HG03460 (cell line): ENCODE measurements around the gene MIEN1.
"Not testable (repeated sequence)": the region's sequence is repeated elsewhere in the genome, so short reads cannot be mapped to it uniquely, and the experiment has no call there.

Experiments used
- ATAC-seq: cut with Tn5 transposase; IDR thresholded peaks from one replicate; pipeline ENCODE4 v1.9.1; 2021; ENCODE audit not compliant: unreplicated experiment

Gene MIEN1

DNA sequence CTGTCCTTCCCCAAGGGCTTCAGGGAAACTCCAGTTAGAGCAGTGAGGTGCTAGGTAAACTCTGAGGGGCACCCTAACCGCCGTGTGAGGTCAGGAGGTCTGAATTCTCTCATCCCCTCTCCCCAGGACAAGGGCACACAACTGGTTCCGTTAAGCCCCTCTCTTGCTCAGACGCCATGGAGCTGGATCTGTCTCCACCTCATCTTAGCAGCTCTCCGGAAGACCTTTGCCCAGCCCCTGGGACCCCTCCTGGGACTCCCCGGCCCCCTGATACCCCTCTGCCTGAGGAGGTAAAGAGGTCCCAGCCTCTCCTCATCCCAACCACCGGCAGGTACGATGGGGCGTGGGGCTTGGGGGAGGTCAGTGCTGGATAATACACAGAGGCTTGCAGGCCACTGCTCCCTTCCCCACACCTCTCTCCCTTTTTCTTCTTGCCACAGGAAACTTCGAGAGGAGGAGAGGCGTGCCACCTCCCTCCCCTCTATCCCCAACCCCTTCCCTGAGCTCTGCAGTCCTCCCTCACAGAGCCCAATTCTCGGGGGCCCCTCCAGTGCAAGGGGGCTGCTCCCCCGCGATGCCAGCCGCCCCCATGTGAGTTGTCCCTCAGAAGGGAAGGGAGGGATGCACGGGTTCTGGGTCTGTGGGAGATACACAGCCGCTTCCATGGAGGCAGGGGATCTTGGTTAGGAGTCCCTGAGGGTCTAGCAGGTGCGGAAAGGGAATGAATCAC lies 12.0 kb upstream of the MIEN1 start:
- ATAC-seq, result no peak

- no peak for ATAC-seq
These were observed 10.2 kb upstream of the MIEN1 start for GRCh38 chr17:39740357-39741111.

- ATAC-seq, result no peak
These were observed 9.6 kb upstream of the MIEN1 start for GRCh38 chr17:39739885-39740356.

GRCh38 chr17:39738983-39739884 lies 8.9 kb upstream of the MIEN1 start:
- no peak for ATAC-seq

DNA sequence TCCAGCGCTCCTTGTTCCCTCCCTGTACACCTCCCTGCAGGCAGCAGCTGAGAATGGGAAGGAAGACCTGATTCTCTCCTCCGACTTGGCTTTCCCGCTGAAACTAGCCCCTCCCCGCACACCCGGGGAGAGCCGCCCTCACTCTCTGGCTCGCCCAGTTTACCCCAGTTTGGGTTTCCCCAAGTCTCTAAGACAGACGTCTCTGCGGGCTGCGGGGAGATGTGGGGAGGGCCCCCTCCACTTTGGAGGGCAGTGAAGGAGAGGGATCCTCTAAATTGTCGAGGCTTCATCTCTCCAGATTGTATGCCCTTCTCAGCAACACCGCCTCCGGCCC lies 8.2 kb upstream of the MIEN1 start:
- ATAC-seq, result no peak

DNA sequence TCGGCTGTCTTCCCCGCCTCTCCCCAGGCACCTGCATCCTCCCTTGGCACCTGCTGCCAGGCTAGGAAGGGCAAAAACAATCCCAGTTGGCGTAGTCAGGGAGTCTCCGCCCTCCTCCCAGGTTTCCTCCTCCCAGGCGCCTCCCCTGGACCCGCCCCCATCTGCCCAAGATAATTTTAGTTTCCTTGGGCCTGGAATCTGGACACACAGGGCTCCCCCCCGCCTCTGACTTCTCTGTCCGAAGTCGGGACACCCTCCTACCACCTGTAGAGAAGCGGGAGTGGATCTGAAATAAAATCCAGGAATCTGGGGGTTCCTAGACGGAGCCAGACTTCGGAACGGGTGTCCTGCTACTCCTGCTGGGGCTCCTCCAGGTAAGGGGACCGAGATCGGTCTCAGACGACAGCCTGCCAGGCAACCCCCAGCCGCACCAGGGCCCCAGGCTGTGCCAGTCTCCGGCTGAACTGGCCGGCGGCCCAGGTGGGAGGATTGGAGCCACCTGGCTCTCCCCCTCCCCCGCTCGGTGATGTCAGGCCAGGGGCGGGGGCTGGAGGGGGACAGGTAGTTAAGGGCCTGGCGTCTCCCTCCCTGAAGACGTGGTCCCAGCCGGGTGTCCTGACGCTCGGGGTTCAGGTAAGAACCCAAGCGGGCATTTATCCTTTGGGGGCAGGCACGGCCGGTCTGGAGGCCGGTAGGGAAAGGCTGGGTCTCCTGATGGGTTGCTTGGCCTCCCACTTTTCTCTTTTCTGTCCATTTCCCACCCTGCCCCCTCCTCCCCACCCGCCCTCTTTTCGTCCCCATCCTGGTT lies 7.6 kb upstream of the MIEN1 start, which contains the start of gene GRB7:
GRB7 (plus strand) TSS at position 179 of the 808 bp plus-strand sequence. CDS start 4,364 bp downstream, outside the sequence.
- ATAC-seq, result no peak

- ATAC-seq, result no peak
These were observed 7.0 kb upstream of the MIEN1 start for GRCh38 chr17:39737206-39737759.

DNA sequence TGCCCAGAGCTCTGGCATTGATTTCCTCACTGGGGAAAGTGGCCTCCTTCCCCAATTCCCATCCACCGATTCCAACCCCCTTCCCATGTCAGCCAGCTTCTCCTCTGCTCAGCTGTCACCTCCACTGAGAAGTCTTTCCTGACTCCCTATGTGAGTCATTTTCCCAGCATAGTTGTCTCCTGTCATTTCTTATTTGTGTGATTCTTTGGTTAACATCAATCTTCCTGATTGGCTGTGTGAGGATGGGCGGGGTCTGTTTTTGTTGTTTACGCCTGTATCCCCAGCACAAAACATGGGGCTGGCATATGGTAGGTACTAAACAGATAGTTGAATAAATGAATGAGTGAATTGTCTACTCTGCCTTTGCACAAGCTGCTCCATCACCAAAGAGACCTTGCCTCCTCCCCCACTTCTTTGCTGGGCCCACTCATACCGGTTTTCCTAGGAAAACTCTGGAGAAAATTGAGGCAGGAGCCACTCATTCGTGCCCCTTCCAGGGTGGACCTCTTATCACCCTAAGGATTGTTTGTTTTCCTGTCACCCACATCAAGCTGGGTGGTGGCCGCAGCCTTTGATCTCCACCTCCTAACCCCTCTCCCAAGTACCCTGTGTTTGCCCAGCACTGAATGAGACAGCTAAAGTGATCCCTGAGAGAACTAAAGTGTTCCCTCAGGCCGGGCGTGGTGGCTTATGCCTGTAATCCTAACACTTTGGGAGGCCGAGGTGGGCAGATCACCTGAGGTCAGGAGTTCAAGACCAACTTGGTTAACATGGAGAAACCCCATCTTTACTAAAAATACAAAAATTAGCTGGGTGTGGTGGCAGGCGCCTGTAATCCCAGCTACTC lies 6.2 kb upstream of the MIEN1 start:
- ATAC-seq, result no peak

GRCh38 chr17:39735882-39736281 lies 5.5 kb upstream of the MIEN1 start:
- ATAC-seq, result no peak

DNA sequence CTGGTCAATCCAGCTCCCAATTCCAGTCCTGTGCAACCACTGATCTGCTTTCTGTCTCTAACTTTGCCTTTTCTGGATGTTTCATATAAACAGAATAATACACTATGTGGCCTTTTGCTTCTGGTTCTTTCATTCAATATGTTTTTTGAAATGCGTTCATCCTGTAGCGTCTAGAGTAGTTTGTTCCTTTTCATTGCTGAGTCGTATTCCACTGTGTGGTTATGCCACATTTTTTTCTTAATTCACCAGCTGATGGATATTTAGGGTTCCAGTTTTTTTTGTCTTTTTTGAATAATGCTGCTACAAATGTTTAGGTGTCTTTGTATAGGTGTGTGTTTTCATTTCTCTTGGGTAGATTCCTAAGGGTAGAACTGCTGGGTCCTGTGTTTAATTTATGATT lies 2.3 kb upstream of the MIEN1 start:
- ATAC-seq, result no peak

DNA sequence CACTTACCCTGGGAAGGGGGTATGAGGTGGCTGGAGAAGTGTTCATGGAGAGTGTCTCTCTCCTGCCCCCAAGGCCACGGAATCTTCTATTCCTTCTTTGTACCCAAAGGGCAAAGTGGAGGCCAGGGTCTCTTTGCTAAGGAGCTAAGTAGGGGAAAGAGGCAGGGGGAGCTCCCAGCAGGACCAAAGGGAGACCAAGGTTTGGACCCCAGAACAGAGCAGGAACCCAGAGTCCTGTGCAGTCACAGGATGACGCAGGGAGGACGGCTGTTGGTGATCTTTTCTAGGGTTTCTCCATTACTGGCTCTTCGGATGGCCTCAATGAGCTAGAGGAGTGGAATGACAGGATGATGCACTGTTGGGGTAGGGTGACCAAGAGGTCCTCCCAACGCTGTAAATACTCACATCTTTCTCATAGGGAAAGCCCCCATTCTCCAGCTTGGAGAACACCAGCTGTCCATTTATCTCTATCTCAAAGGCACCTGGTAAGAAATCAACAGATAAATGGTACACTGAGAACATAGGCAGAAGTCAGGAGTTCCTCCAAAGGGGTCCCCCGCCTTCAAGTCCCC lies 966 bp downstream of the MIEN1 start:
- ATAC-seq, result no peak

- no peak for ATAC-seq
These were observed 2.8 kb downstream of the MIEN1 start for GRCh38 chr17:39727556-39727955.

DNA sequence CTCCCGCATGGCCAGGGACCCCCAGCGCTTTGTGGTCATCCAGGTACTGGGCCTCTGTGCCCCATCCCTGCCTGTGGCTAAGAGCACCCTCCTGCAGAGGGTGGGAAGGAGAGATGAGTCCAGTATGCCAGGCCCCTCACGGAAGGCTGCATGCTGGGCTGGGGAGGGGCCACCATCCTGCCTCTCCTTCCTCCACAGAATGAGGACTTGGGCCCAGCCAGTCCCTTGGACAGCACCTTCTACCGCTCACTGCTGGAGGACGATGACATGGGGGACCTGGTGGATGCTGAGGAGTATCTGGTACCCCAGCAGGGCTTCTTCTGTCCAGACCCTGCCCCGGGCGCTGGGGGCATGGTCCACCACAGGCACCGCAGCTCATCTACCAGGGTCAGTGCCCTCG lies 3.7 kb downstream of the MIEN1 start:
- ATAC-seq, result no peak

- not testable (repeated sequence) for ATAC-seq
These were observed 4.4 kb downstream of the MIEN1 start for GRCh38 chr17:39725923-39726322.

DNA sequence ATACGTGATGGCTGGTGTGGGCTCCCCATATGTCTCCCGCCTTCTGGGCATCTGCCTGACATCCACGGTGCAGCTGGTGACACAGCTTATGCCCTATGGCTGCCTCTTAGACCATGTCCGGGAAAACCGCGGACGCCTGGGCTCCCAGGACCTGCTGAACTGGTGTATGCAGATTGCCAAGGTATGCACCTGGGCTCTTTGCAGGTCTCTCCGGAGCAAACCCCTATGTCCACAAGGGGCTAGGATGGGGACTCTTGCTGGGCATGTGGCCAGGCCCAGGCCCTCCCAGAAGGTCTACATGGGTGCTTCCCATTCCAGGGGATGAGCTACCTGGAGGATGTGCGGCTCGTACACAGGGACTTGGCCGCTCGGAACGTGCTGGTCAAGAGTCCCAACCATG lies 5.6 kb downstream of the MIEN1 start:
- no peak for ATAC-seq

- ATAC-seq, result no peak
These were observed 7.1 kb downstream of the MIEN1 start for GRCh38 chr17:39722965-39723848.

GRCh38 chr17:39722104-39722503 lies 8.2 kb downstream of the MIEN1 start:
- no peak for ATAC-seq
